Esophagus muscularis mucosa (tissue), 4 donors: Measurements from ENCODE around the gene LHX4. TPM values are rescaled to one million over a fixed set of nuclear protein-coding genes. Genes with fewer than 3 reads are reported as not detected.
A peak's percentile ranks its signal among the peaks of the same experiment; 100 is the strongest.

ENCODE experiments used
- DNase-seq: peaks from one replicate; pipeline ENCODE4 v3.0.0-alpha.2; 2017; ENCODE audit errors: extremely low spot score
- H3K27ac ChIP-seq, 4 donors: fragments of 200-600 bp; sonication (generic); replicated peaks in 1 of 4; 1 replicate in 3 of 4; 2 replicates in 1 of 4; pipeline ENCODE4 v1.5.1; 2016 to 2019; ENCODE audit warnings: mild to moderate bottlenecking in 1 of 4
- H3K27me3 ChIP-seq, 4 donors: fragments of 200-600 bp; sonication (generic); one replicate each; pipeline versions ENCODE4 v1.5.1 to v1.6.0; 2016 to 2019
- H3K36me3 ChIP-seq, 4 donors: fragments of 200-600 bp; sonication (generic); one replicate each; pipeline ENCODE4 v1.5.1; 2016 to 2019
- H3K4me1 ChIP-seq, 4 donors: fragments of 200-600 bp; sonication (generic); one replicate each; pipeline ENCODE4 v1.5.1; 2016 to 2019
- H3K4me3 ChIP-seq, 4 donors: fragments of 200-600 bp; sonication (generic); 1 replicate in 2 of 4; 2 replicates in 2 of 4; pipeline ENCODE4 v1.5.1; 2016 to 2019; ENCODE audit warnings: mild to moderate bottlenecking in 4 of 4, moderate library complexity in 1 of 4
- H3K9me3 ChIP-seq, 4 donors: fragments of 200-600 bp; sonication (generic); 1 replicate in 3 of 4; 2 replicates in 1 of 4; pipeline ENCODE4 v1.5.1; 2016 to 2019
- EP300 ChIP-seq: sonication (generic); formaldehyde crosslinking; IDR thresholded peaks from one replicate; pipeline ENCODE4 v1.6.1; 2017; ENCODE audit warnings: antibody characterized with exemption
- POLR2A ChIP-seq: fragments of 450-650 bp; IDR thresholded peaks from one replicate; pipeline ENCODE4 v1.6.1; 2017; ENCODE audit warnings: antibody characterized with exemption, moderate library complexity, mild to moderate bottlenecking, low read depth
- POLR2AphosphoS5 ChIP-seq, 2 donors: sonication (generic); formaldehyde crosslinking; IDR thresholded peaks; one replicate each; pipeline ENCODE4 v1.6.1; 2017; ENCODE audit warnings: antibody characterized with exemption in 2 of 2
- WGBS: methylation state at CpG from one replicate; pipeline ENCODE4 v1.1.5; 2018; 5-methylcytosine and 5-hydroxymethylcytosine counted together
- intact Hi-C: fragments of 100-400 bp; cut with DNase I; formaldehyde crosslinking; loops from one replicate; pipeline ENCODE4 v1.15.1; 2023
- total RNA-seq, 4 donors: library from RNA; depleted of rRNA; stranded (reverse); fragments of >200 nt; gene quantifications; one replicate each; pipeline versions ENCODE4 v1.1.0 to v1.2.1, GENCODE V29; 2016
- TF ChIP-seq, protein P1 (sequence below), 3 experiments: fragments of 200-600 bp in 2 of 3; fragments of 450-650 bp in 1 of 3; sonication (generic) in 2 of 3; IDR thresholded peaks; one replicate each; pipeline ENCODE4 v1.5.1; 2017 to 2019; ENCODE audit warnings: antibody characterized with exemption in 3 of 3, mild to moderate bottlenecking in 2 of 3, moderate library complexity in 1 of 3

LHX4 gene
- total RNA-seq, 4 donors from 2014 or later, result not detected

DNA sequence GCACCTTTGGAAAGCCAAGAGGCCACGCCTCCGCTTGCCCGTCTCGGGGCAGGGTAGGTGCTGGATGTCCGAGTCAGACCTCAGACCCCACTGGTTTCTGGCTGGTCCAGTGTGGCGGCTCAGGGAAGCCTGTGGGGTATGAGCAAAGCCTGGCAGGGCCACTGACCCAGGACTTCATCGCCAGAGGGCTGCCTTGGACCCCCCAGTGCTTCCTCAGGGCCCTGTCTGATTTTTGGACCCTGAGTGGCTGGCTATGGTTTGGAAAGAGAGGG, 20.4 kb downstream of the LHX4 start:
- TF ChIP-seq POLR2A (no peak), POLR2AphosphoS5 (IDR thresholded peaks at IDR 0.05) (no peak), EP300 (no peak)
- TF ChIP-seq, protein P1, sequence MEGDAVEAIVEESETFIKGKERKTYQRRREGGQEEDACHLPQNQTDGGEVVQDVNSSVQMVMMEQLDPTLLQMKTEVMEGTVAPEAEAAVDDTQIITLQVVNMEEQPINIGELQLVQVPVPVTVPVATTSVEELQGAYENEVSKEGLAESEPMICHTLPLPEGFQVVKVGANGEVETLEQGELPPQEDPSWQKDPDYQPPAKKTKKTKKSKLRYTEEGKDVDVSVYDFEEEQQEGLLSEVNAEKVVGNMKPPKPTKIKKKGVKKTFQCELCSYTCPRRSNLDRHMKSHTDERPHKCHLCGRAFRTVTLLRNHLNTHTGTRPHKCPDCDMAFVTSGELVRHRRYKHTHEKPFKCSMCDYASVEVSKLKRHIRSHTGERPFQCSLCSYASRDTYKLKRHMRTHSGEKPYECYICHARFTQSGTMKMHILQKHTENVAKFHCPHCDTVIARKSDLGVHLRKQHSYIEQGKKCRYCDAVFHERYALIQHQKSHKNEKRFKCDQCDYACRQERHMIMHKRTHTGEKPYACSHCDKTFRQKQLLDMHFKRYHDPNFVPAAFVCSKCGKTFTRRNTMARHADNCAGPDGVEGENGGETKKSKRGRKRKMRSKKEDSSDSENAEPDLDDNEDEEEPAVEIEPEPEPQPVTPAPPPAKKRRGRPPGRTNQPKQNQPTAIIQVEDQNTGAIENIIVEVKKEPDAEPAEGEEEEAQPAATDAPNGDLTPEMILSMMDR (IDR thresholded peaks at IDR 0.05), result no peak
- 100% methylated on average over 1 of the region's 7 CpGs for WGBS
- no peak overlapping the region for H3K4me3 ChIP-seq
- no peaks in the 10 kb centered on the region for H3K9me3 ChIP-seq
- H3K36me3 ChIP-seq, result no peaks in the 10 kb centered on the region
- intact Hi-C loops, result loop anchor here (5.0 kb wide), 1 partner anchor 232 kb away; no protein-coding TSS in a partner anchor
- H3K27me3 ChIP-seq, result peaks cover 0 to 66% (median 9%) of the 10 kb centered on the region in 4 donors
- DNase-seq, result no peak
- H3K4me1 ChIP-seq, result no peaks in the 10 kb centered on the region
- H3K27ac ChIP-seq, result no peak overlapping the region

DNA sequence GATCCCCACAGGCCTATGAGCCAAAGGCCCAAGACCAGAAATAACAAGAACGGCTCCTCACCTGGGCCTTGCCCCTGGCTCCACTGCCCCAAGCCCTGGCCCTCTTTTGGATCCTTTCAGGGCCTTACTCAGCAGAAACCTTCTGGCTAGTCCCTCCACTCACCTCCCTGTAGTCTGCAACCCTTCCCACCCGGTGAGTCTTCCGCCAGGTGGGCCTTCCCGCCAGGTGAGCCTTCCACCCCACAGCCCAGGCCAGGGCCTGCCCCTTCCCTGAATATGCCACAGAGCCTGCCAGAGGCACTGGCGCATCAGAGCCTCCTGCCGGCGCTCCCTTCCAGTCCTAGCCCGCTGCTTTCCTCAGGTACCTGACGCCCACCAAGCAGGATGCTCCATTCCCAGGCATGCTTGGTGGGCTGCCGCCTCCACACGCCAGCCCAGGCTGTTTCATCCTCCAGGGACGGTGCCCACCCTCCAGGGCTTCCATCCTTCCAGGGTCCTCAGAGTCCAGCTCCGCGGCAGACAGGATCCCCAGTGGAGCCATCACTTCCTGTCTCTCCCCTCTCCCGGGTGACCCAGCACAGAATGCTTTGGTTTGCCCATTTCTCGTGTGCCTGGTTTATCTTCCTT, 20.9 kb downstream of the LHX4 start:
- whole genome bisulfite sequencing, result 89% methylated on average over 16 of the region's 16 CpGs
- no peak overlapping the region for H3K4me3 ChIP-seq
- DNase-seq, result no peak
- no peaks in the 10 kb centered on the region for H3K4me1 ChIP-seq
- intact Hi-C loops, result loop anchor here (5.0 kb wide), 1 partner anchor 231 kb away; no protein-coding TSS in a partner anchor
- no peak overlapping the region for H3K27ac ChIP-seq
- H3K9me3 ChIP-seq, result no peaks in the 10 kb centered on the region
- peaks cover 0 to 66% (median 13%) of the 10 kb centered on the region in 4 donors for H3K27me3 ChIP-seq
- TF ChIP-seq POLR2A (no peak), EP300 (no peak), POLR2AphosphoS5 (IDR thresholded peaks at IDR 0.05) (no peak)
- TF ChIP-seq, protein P1 (IDR thresholded peaks at IDR 0.05), result no peak
- H3K36me3 ChIP-seq, result no peaks in the 10 kb centered on the region

DNA sequence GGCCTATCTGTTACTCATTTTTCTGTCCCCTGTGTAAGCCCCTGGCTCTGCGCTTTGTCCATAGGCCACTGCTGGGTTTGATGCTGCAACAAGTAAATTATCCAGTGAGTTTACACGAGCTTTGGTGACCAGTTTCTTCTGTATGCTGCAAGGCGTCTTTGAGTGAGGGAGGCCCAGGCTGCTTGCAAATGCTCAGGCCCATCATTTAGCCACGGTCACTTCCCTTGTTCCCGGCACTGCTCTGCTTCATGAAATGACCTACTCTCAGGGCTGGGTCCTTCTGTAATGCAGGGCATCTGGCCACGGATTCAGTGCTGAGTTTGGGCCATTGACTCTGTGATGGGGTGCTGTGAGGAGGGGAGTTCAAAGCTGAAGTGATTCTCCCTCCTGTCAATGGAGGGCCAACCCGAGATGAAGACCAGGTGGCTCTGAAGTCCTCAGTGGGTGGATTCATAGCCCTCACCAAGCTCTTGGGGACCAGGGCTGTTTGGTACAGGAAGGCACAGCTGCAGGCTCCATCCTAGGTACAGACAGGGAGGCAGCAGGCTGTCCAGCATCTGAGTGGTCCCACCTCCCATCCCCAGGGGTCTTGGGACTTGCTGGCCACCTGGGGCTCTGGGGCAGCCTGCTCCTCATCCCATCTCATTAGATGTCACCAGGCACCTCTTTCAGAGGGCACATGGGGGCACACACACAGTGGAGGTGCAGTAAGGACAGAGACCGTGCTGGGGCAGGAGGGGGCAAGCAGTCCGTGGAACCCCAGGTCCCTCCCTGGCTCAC, 21.7 kb downstream of the LHX4 start:
- Histone ChIP-seq H3K9me3 (no peaks in the 10 kb centered on the region), H3K4me3 (no peak overlapping the region), H3K27ac (no peak overlapping the region), H3K27me3 (peaks cover 0 to 74% (median 15%) of the 10 kb centered on the region in 4 donors), H3K36me3 (no peaks in the 10 kb centered on the region), H3K4me1 (no peaks in the 10 kb centered on the region)
- DNase-seq, result no peak
- 80% methylated on average over 9 of the region's 9 CpGs for WGBS
- intact Hi-C loops, result loop anchor here (5.0 kb wide), 1 partner anchor 231 kb away; no protein-coding TSS in a partner anchor
- TF ChIP-seq EP300, result no peak
- TF ChIP-seq, protein P1 (IDR thresholded peaks at IDR 0.05), result no peak
- TF ChIP-seq POLR2A, result no peak
- no peak for TF ChIP-seq POLR2AphosphoS5 (IDR thresholded peaks at IDR 0.05)

DNA sequence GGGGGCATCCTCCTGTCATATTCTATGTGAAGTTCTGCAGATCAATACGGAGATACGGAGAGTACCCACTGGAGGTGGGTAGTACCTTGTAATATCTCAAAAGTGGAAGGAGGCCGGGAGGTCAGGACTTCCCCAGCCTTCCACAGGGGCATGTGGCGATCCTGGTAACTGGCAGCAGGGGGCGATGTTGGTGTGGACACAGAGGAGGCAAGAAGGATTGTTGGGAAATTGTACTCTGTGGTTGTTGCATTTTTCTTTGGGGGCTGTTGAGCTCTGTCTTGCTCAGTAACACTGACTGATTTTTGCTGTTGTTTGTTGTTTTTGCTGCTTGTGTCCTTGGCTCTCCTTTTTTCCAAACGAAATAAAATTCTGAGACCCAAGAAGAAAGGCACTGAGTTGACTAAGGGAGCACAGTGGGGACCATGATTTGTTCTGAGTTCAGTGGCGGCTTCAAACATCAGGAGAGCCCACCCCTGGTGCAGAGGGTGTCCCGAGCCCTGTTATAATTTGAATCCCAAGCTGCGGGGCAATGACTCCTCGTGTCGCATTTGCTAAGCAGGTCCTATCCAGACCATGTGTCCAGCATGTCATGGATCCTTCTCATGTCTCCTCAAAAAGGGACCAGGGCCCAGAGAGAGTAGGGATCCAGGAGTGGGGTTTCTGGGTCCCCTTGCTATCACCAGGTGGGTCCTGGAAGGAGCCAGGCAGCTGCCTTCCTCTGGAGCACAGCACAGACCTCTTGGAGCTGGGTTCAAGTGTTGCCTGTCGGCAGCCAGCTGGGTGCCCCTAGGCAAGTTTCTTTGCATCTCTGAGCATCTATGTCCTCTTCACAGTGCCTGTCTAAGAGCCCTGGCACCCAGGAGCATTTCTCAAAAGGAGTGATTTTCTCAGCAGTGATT, 22.8 kb downstream of the LHX4 start:
- H3K36me3 ChIP-seq, result no peaks in the 10 kb centered on the region
- no peak for DNase-seq
- H3K27ac ChIP-seq, result no peak overlapping the region
- WGBS, result 70% methylated on average over 11 of the region's 12 CpGs
- no peak overlapping the region for H3K4me3 ChIP-seq
- H3K27me3 ChIP-seq, result peaks cover 0 to 85% (median 17%) of the 10 kb centered on the region in 4 donors
- TF ChIP-seq, protein P1 (IDR thresholded peaks at IDR 0.05), result peak; percentile 53 to 67 (median 59)
- TF ChIP-seq POLR2AphosphoS5 (IDR thresholded peaks at IDR 0.05), result no peak
- intact Hi-C loops, result loop anchor here (5.0 kb wide), 1 partner anchor 229 kb away; no protein-coding TSS in a partner anchor
- no peaks in the 10 kb centered on the region for H3K4me1 ChIP-seq
- no peaks in the 10 kb centered on the region for H3K9me3 ChIP-seq
